ENCODE results near the gene MED9.

Gene MED9

GRCh38 chr17:17508646-17509591 is 32.1 kb downstream of the MED9 start:
- no peak for DNase-seq (ENCODE audit: low read depth)
- no peak overlapping the region for H3K4me3 ChIP-seq (ENCODE audit: low read length)

DNA sequence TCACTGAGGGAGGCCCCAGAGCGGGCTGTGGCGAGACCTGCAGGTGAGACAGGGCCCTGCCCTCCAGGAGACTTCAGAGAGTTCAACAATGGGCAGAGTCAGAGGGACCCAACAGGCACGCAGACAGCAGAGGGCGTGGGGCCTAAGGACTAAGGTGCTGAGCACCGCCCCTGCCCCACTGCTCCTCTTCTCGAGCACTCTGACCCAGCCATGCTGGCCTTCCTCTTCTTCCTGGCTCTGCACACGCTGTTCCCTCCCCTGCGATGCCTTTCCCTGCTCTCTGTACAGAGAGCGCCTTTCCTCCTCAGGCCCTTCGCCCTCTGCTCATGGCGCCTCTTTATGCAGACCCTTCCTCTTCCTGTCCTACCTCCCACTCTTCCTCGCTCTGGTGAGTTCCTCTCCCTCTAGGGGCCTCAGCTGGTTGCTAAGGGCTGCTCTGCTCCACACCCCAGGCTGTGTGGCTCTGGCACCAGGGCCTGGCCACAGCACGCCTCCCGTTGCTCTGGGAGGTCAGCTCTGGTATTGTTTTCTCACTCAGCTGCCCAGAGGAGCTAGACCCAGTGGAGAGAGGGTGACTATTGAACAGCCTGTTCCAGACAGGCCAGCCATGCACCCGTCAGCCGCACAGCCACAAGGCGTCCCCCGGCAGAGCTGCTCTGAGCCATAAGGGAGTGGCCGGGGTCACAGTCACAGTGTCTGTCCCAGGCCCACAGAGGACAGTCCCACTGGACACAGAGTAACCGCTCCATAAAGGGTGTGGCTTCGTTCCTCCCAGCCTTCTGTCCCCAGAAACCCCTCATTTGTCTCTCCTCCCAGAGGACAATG is 33.0 kb downstream of the MED9 start:
- TF ChIP-seq CTCF (conservative IDR thresholded peaks at IDR 0.05; ENCODE audit: low read depth, low read length), result no peak
- H3K4me3 ChIP-seq (ENCODE audit: low read length), result no peak overlapping the region
- no peak for DNase-seq (ENCODE audit: low read depth)

More at GRCh38 chr17:17508646-17509591, 32.1 kb downstream of the MED9 start:
- TF ChIP-seq CTCF (conservative IDR thresholded peaks at IDR 0.05; ENCODE audit: low read depth, low read length), result no peak

- DNase-seq (ENCODE audit: low read depth), result no peak
- TF ChIP-seq CTCF (conservative IDR thresholded peaks at IDR 0.05; ENCODE audit: low read depth, low read length), result no peak
- H3K4me3 ChIP-seq (ENCODE audit: low read length), result no peak overlapping the region
Observed at GRCh38 chr17:17510456-17511292, 33.9 kb downstream of the MED9 start.

GRCh38 chr17:17511293-17511741 is 34.5 kb downstream of the MED9 start:
- no peak for DNase-seq (ENCODE audit: low read depth)
- TF ChIP-seq CTCF (conservative IDR thresholded peaks at IDR 0.05; ENCODE audit: low read depth, low read length), result peak; percentile 19
- H3K4me3 ChIP-seq (ENCODE audit: low read length), result no peak overlapping the region

DNA sequence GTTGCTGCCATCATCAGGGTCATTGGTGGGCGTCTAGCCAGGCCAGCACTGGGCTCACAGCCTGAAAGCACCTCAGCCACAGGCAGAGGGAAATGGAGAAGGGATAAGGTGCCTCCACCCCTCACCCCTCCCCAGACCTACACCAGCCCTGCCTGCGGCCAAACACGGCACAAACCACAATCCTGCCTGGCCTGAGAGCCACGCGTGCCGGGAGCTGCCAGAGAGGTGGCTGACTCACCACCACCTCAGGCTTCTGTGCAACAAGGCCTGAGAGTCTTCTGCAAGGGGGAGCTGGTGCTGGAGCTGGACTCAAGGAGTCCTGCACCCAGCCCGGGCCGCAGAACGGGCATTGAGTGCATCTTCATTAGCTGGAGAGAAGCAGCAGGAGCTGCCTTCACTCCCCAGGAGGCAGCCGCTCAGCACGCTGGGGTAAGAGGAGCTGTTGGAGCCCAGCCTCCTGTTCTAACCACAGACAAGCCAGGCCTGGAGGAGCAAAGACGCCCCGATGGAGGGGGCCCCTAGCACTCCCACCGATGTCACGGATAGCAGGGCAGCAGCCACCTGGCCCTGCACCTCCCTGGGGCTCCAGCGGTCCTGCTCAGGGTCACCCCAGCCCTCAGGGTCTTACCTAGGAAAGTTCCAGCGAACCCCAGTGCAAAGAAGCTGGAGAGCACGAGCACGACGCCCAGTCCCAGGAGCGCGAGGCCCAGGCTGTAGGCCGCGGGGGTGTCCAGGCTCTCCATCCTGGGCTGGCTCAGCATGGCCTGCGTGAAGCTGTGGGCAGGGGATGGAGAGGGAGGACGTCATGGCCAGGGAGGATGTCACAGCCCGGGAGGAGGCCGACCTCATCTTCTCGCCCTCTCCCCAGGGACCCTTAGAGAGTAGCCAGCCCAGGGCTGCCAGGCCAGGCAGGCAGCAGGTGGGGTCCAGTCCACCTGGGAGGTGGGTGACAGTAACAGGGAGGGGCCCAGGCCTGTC is 35.4 kb downstream of the MED9 start:
- no peak for TF ChIP-seq CTCF (conservative IDR thresholded peaks at IDR 0.05; ENCODE audit: low read depth, low read length)
- peak; percentile 78 for DNase-seq (ENCODE audit: low read depth)

More for the DNA sequence above, 35.4 kb downstream of the MED9 start:
- no peak overlapping the region for H3K4me3 ChIP-seq (ENCODE audit: low read length)

Measured in retinal pigment epithelial cell (primary cell).